Neural crest cell (in vitro differentiated cells): Measurements from ENCODE around the gene MTSS2. TPM values are rescaled to one million over a fixed set of nuclear protein-coding genes. Genes with fewer than 3 reads are reported as not detected.

ENCODE experiments used
- DNase-seq: peaks from one replicate; pipeline ENCODE4 v3.0.0; 2021; ENCODE audit warnings: low read depth, mixed read lengths, low spot score
- H3K27ac Mint-ChIP-seq: one replicate; pipeline ENCODE4 v1.8.0; 2021; ENCODE audit warnings: mild to moderate bottlenecking, mixed read lengths; ENCODE audit not compliant: unreplicated experiment
- H3K27me3 Mint-ChIP-seq: 2 replicates; pipeline ENCODE4 v1.8.0; 2021; ENCODE audit warnings: low read depth, mild to moderate bottlenecking, mixed read lengths
- H3K36me3 Mint-ChIP-seq: 2 replicates; pipeline ENCODE4 v1.8.0; 2021; ENCODE audit warnings: low read depth, mild to moderate bottlenecking, mixed read lengths
- H3K4me1 Mint-ChIP-seq: 2 replicates; pipeline ENCODE4 v1.8.0; 2021; ENCODE audit warnings: mixed read lengths
- H3K4me3 Mint-ChIP-seq: one replicate; pipeline ENCODE4 v1.8.0; 2021; ENCODE audit warnings: mild to moderate bottlenecking, mixed read lengths
- H3K9me3 Mint-ChIP-seq: 2 replicates; pipeline ENCODE4 v1.8.0; 2021; ENCODE audit warnings: mixed read lengths
- total RNA-seq: library from RNA; stranded (reverse); gene quantifications from 2 replicates; pipeline ENCODE4 v1.2.1, GENCODE V29; 2021
- TF ChIP-seq, protein P1 (sequence below): fragments of 200-600 bp; sonication (generic); conservative IDR thresholded peaks from 2 replicates; pipeline ENCODE4 v1.5.0; 2021; ENCODE audit warnings: antibody characterized with exemption, mild to moderate bottlenecking

Gene MTSS2
- total RNA-seq, 1 donor from 2014 or later, result 93.3 TPM

DNA sequence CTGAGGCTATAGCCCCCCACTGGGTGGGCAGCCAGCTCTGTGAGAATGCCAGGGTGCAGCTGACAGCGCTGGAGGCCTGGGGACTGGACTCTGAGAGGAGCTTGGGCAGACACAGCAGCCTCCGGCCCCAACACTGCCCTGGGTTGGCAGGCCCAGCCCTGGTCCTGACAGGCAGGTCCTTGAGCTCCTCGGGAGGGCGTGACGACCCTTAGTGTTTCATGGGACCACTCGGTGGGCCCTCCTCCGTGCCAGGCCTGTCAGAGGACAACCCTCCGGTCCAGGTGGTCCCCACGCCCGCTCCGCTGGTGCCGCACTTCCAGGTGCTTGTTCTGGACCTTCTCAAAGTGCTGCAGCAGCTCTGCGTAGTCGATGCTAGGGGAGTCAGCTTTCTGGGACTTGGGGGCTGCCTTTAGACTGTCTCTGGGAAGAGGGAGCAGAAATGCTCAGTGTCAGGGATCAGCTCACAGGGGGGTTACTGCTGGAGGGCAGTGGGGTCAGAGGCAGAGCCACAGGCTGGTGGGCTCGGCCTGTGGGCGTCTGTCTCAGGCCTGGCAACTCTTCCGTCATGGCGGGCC lies 1.9 kb upstream of the MTSS2 start:
- Mint-ChIP-seq H3K9me3 (no peaks in the 10 kb centered on the region), H3K36me3 (no peaks in the 10 kb centered on the region), H3K27ac (no peak overlapping the region), H3K4me1 (peaks cover 38% of the 10 kb centered on the region), H3K27me3 (peaks cover 3% of the 10 kb centered on the region), H3K4me3 (peak overlapping the region; percentile 93)
- TF ChIP-seq, protein P1, sequence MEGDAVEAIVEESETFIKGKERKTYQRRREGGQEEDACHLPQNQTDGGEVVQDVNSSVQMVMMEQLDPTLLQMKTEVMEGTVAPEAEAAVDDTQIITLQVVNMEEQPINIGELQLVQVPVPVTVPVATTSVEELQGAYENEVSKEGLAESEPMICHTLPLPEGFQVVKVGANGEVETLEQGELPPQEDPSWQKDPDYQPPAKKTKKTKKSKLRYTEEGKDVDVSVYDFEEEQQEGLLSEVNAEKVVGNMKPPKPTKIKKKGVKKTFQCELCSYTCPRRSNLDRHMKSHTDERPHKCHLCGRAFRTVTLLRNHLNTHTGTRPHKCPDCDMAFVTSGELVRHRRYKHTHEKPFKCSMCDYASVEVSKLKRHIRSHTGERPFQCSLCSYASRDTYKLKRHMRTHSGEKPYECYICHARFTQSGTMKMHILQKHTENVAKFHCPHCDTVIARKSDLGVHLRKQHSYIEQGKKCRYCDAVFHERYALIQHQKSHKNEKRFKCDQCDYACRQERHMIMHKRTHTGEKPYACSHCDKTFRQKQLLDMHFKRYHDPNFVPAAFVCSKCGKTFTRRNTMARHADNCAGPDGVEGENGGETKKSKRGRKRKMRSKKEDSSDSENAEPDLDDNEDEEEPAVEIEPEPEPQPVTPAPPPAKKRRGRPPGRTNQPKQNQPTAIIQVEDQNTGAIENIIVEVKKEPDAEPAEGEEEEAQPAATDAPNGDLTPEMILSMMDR, result no peak
- no peak for DNase-seq

DNA sequence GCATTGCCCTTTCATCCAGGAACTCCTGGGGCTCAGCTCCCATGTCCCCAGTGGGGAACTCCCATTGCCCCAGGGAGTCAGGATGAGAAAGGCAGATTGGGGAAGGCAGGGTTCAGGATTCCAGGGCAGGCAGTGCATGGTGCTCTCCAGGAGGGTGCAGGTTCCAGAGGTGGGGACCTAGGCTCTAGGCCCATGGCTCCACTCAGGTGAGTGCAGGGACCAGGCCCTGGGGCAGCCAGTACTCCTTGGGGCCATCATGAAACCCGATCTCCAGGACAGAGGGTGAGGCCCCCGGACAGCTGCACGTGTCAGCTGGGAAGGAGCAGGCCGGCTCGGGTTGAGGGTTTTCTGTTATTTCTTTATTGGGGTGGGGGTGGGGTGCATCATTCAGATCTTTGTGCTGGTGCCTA lies 1.3 kb upstream of the MTSS2 start:
- Mint-ChIP-seq H3K36me3 (no peaks in the 10 kb centered on the region), H3K27me3 (peaks cover 3% of the 10 kb centered on the region), H3K27ac (no peak overlapping the region), H3K4me1 (peaks cover 38% of the 10 kb centered on the region), H3K9me3 (no peaks in the 10 kb centered on the region), H3K4me3 (peak overlapping the region; percentile 93)
- TF ChIP-seq, protein P1, result no peak
- DNase-seq, result no peak

DNA sequence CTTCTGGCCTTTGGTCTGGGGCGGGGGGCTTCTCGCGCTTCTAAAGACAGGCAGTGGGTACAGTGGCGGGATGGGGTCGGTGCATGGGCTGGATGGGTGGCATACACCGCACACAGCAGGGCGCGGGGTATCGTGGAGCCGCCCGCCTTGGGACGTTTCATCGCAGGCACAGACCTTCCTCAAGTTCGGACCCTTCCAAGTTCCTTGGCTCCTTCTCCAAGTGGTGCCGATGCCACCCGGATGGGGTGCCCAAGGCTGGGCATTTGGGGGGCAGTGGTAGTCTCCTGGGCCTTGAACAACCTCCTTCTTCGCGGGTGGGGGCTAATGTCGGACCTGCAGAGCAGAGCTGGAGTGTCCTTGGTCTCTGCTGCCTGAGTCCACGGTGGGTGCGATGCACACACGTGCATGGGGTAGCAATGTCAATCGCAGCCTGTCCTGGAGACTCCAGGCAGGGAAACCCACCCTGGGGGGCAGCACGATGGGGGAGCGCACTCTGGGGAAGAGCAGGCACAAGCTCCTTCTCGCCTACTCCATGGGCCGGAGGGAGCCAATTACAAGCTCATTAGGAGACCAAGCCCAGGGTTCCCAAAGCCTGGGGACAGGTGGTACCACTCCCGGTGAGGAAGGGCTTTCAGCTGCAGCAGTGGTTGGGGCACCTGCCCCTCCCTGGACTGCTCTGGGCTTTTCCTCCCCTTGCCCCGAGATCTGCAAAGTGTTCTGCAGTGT lies 686 bp upstream of the MTSS2 start:
- no peak for DNase-seq
- peak overlapping the region; percentile 93 for H3K4me3 Mint-ChIP-seq
- H3K27ac Mint-ChIP-seq, result no peak overlapping the region
- peaks cover 3% of the 10 kb centered on the region for H3K27me3 Mint-ChIP-seq
- TF ChIP-seq, protein P1, result no peak
- peaks cover 32% of the 10 kb centered on the region for H3K4me1 Mint-ChIP-seq
- no peaks in the 10 kb centered on the region for H3K9me3 Mint-ChIP-seq
- H3K36me3 Mint-ChIP-seq, result no peaks in the 10 kb centered on the region

DNA sequence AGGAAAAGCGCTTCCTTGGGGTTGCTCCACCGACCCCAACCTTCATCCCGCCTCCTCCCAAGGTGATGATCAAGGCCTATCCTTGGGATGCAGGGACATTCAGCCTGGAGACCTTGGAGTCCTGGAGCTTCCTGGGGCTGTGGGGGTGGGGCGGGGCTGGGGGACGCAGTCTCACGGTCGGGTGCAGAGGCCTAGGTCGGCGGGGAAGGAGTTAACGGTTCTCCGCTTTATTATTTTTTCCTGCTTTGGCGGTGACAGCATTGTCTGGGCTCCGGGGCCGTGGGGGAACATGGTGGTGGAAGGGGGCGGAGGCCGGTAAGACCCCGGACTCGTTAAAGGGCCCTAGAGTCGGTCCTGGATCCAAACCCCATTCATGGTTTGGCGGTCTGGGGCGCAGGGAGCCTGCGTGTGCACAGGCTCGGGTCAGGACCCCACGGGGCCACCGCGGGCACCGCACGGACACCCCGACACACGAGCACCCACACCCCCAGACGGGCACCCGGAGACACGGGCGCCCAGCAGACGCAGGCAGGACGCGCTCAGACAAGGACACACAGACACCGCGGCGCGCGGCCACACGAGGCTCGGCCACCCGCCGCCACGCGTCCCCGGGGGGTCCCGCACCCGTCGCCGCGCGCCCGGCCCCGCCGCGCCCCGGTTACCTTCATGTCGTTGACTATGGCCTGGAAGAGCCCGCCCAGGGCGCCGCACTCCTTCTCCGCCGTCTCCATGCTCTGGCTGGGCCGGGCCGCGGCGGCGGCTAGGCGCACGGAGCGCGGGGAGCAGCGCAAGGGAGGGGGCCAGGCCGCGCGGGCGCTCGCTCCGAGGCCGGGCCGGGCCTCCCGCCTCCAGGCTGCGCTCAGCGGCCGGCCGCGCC lies 554 bp downstream of the MTSS2 start:
- Mint-ChIP-seq H3K4me1 (peaks cover 35% of the 10 kb centered on the region), H3K36me3 (no peaks in the 10 kb centered on the region), H3K4me3 (peak overlapping the region; percentile 88), H3K9me3 (no peaks in the 10 kb centered on the region), H3K27ac (peak overlapping the region; percentile 78), H3K27me3 (peaks cover 3% of the 10 kb centered on the region)
- TF ChIP-seq, protein P1, result no peak
- DNase-seq, result peak; percentile 32

DNA sequence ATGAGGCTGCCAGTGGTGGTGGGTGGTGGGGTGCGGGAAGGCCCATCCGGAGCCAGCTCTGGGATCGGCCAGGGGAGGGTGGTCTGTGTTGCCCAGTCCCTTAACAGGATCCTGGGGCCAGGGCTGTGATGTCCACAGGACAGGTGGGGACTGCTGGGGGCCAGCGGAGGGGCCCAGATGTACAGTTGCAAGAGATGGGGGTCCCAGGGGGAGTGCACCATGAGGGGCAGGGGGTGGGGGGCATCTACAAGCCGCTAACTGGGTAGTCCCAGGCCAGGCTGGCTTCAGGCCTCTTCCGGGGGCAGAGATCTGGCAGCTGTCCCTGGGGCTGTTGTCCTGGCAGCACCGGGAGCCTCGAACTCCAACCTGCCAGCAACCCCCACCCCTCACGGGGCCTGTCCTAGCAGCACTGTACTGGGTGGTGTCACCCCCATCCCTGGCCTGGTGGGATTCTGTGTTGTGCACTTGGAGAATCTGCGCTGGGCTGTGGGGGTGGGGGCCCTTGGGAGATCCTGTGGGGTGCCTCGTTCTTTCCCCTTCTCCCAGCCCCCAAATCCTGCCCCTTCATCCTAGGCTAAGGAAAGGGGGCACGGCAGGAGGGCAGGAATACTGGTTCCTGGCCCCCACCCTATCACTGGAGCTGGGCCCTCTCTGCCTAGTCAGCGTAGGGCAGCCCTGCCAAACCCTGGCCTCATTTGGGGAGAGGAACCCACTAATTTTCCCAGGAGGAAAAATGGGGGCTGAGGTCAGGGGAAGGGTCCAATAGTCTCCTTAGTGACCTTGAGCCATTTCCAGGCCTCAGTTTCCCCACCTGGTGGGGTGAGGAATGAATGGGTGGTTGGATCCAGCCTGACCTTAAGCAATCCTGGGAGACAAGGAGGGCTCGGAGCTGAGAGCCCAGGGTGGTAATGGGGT lies 1.4 kb downstream of the MTSS2 start:
- peak overlapping the region; percentile 88 for H3K4me3 Mint-ChIP-seq
- no peak for DNase-seq
- H3K27ac Mint-ChIP-seq, result no peak overlapping the region
- TF ChIP-seq, protein P1, result no peak
- no peaks in the 10 kb centered on the region for H3K36me3 Mint-ChIP-seq
- peaks cover 35% of the 10 kb centered on the region for H3K4me1 Mint-ChIP-seq
- H3K9me3 Mint-ChIP-seq, result no peaks in the 10 kb centered on the region
- H3K27me3 Mint-ChIP-seq, result peaks cover 3% of the 10 kb centered on the region
